Smooth muscle cell (in vitro differentiated cells): Measurements from ENCODE around the gene STN1. TPM values are rescaled to one million over a fixed set of nuclear protein-coding genes. Genes with fewer than 3 reads are reported as not detected.

ENCODE experiments used
- DNase-seq: peaks from one replicate; lab custom pipeline; 2025; ENCODE audit not compliant: unreplicated experiment; lab: John Stamatoyannopoulos, UW
- H2AFZ ChIP-seq: fragments of 200-600 bp; sonication (generic); 2 replicates; pipeline ENCODE4 v1.6.0; 2016; ENCODE audit warnings: antibody characterized with exemption, low read depth, mild to moderate bottlenecking
- H3F3A ChIP-seq: fragments of 200-600 bp; sonication (generic); 2 replicates; pipeline ENCODE4 v1.6.0; 2017; ENCODE audit warnings: antibody characterized with exemption, low read depth
- H3K27ac ChIP-seq: fragments of 200-600 bp; sonication (generic); 2 replicates; pipeline ENCODE4 v1.5.1; 2016; ENCODE audit warnings: low read depth, mild to moderate bottlenecking
- H3K27me3 ChIP-seq: fragments of 200-600 bp; sonication (generic); 2 replicates; pipeline ENCODE4 v1.6.1; 2016; ENCODE audit warnings: low read depth, mild to moderate bottlenecking
- H3K36me3 ChIP-seq: fragments of 200-600 bp; sonication (generic); 2 replicates; pipeline ENCODE4 v1.5.1; 2016; ENCODE audit warnings: low read depth
- H3K4me1 ChIP-seq: fragments of 200-600 bp; sonication (generic); 2 replicates; pipeline ENCODE4 v1.5.1; 2016; ENCODE audit warnings: low read depth
- H3K4me2 ChIP-seq: fragments of 200-600 bp; sonication (generic); 2 replicates; pipeline ENCODE4 v1.6.0; 2016; ENCODE audit warnings: mild to moderate bottlenecking
- H3K4me3 ChIP-seq: fragments of 200-600 bp; sonication (generic); 2 replicates; pipeline ENCODE4 v1.5.1; 2016; ENCODE audit warnings: mild to moderate bottlenecking
- H3K79me2 ChIP-seq: fragments of 200-600 bp; sonication (generic); 2 replicates; pipeline ENCODE4 v1.6.0; 2016; ENCODE audit warnings: low read depth, mild to moderate bottlenecking
- H3K9ac ChIP-seq: fragments of 200-600 bp; sonication (generic); 2 replicates; pipeline ENCODE4 v1.6.0; 2016; ENCODE audit warnings: low read depth
- H3K9me3 ChIP-seq: fragments of 200-600 bp; sonication (generic); replicated peaks from 2 replicates; pipeline ENCODE4 v1.5.1; 2016; ENCODE audit warnings: low read depth
- H4K20me1 ChIP-seq: fragments of 200-600 bp; sonication (generic); 2 replicates; pipeline ENCODE4 v1.6.0; 2016; ENCODE audit warnings: low read depth
- CTCF ChIP-seq: fragments of 200-600 bp; sonication (generic); IDR thresholded peaks from 2 replicates; pipeline ENCODE4 v1.5.1; 2017; ENCODE audit warnings: borderline replicate concordance, mild to moderate bottlenecking, antibody characterized with exemption; ENCODE audit not compliant: insufficient read depth, poor library complexity, severe bottlenecking
- WGBS: methylation state at CpG from one replicate; pipeline ENCODE4 v1.1.7; 2016; ENCODE audit warnings: low lambda C conversion rate; 5-methylcytosine and 5-hydroxymethylcytosine counted together
- polyA plus RNA-seq: library from polyadenylated mRNA; unstranded; fragments of >200 nt; fragmentation: Nextera tagmentation; extraction: Ambion mirVana; gene quantifications from 2 replicates; pipeline ENCODE4 v1.2.1, GENCODE V29; 2016
- total RNA-seq: library from RNA; depleted of rRNA; stranded (reverse); fragments of >200 nt; gene quantifications from 2 replicates; pipeline ENCODE4 v1.2.3, GENCODE V29; 2014

STN1 gene
- total and polyA plus RNA-seq, 2 experiments from 2014 or later: 34.9 to 38.6 TPM

GRCh38 chr10:103951183-103951582 lies 33.2 kb upstream of the STN1 start:
- no peak for TF ChIP-seq CTCF
- Histone ChIP-seq H2AFZ (no peak overlapping the region), H3K4me3 (no peak overlapping the region), H3K9me3 (no peaks in the 10 kb centered on the region), H3F3A (no peaks in the 10 kb centered on the region), H3K36me3 (no peaks in the 10 kb centered on the region), H4K20me1 (no peaks in the 10 kb centered on the region), H3K27ac (no peak overlapping the region), H3K79me2 (no peaks in the 10 kb centered on the region), H3K9ac (no peak overlapping the region), H3K4me1 (peaks cover 7% of the 10 kb centered on the region), H3K27me3 (no peaks in the 10 kb centered on the region), H3K4me2 (no peak overlapping the region)
- 71% methylated on average over 2 of the region's 2 CpGs for WGBS
- DNase-seq: no peak

GRCh38 chr10:103949728-103950127 lies 31.7 kb upstream of the STN1 start:
- H3K4me3 ChIP-seq: no peak overlapping the region
- H4K20me1 ChIP-seq: no peaks in the 10 kb centered on the region
- H3K4me1 ChIP-seq: peaks cover 7% of the 10 kb centered on the region
- no peaks in the 10 kb centered on the region for H3K79me2 ChIP-seq
- H3K27me3 ChIP-seq: no peaks in the 10 kb centered on the region
- WGBS: 87% methylated on average over 4 of the region's 4 CpGs
- no peak overlapping the region for H3K27ac ChIP-seq
- no peaks in the 10 kb centered on the region for H3K9me3 ChIP-seq
- H2AFZ ChIP-seq: no peak overlapping the region
- no peaks in the 10 kb centered on the region for H3F3A ChIP-seq
- no peaks in the 10 kb centered on the region for H3K36me3 ChIP-seq
- TF ChIP-seq CTCF: no peak
- no peak for DNase-seq
- H3K9ac ChIP-seq: no peak overlapping the region
- no peak overlapping the region for H3K4me2 ChIP-seq

GRCh38 chr10:103947799-103948516 lies 30.0 kb upstream of the STN1 start:
- H3K4me3 ChIP-seq: no peak overlapping the region
- TF ChIP-seq CTCF: no peak
- H3F3A ChIP-seq: no peaks in the 10 kb centered on the region
- no peaks in the 10 kb centered on the region for H3K9me3 ChIP-seq
- H3K27me3 ChIP-seq: no peaks in the 10 kb centered on the region
- H3K4me2 ChIP-seq: no peak overlapping the region
- H3K4me1 ChIP-seq: peaks cover 7% of the 10 kb centered on the region
- WGBS: 85% methylated on average over 3 of the region's 3 CpGs
- no peaks in the 10 kb centered on the region for H3K36me3 ChIP-seq
- H3K27ac ChIP-seq: no peak overlapping the region
- no peak overlapping the region for H2AFZ ChIP-seq
- H3K9ac ChIP-seq: no peak overlapping the region
- no peaks in the 10 kb centered on the region for H4K20me1 ChIP-seq
- DNase-seq: no peak
- H3K79me2 ChIP-seq: no peaks in the 10 kb centered on the region

GRCh38 chr10:103942866-103943265 lies 24.9 kb upstream of the STN1 start:
- H3K36me3 ChIP-seq: no peaks in the 10 kb centered on the region
- no peak for DNase-seq
- no peaks in the 10 kb centered on the region for H3K9me3 ChIP-seq
- no peaks in the 10 kb centered on the region for H4K20me1 ChIP-seq
- H3K27me3 ChIP-seq: no peaks in the 10 kb centered on the region
- no peaks in the 10 kb centered on the region for H3K79me2 ChIP-seq
- WGBS: 64% methylated on average over 2 of the region's 2 CpGs
- no peak overlapping the region for H3K9ac ChIP-seq
- H3K27ac ChIP-seq: no peak overlapping the region
- H3F3A ChIP-seq: no peaks in the 10 kb centered on the region
- H3K4me2 ChIP-seq: no peak overlapping the region
- no peak overlapping the region for H3K4me3 ChIP-seq
- TF ChIP-seq CTCF: no peak
- H3K4me1 ChIP-seq: no peaks in the 10 kb centered on the region
- H2AFZ ChIP-seq: no peak overlapping the region
